ENCODE data around the gene LILRB2.
"Not testable (repeated sequence)": the region's sequence is repeated elsewhere in the genome, so short reads cannot be mapped to it uniquely, and the experiment has no call there.

LILRB2 gene

DNA sequence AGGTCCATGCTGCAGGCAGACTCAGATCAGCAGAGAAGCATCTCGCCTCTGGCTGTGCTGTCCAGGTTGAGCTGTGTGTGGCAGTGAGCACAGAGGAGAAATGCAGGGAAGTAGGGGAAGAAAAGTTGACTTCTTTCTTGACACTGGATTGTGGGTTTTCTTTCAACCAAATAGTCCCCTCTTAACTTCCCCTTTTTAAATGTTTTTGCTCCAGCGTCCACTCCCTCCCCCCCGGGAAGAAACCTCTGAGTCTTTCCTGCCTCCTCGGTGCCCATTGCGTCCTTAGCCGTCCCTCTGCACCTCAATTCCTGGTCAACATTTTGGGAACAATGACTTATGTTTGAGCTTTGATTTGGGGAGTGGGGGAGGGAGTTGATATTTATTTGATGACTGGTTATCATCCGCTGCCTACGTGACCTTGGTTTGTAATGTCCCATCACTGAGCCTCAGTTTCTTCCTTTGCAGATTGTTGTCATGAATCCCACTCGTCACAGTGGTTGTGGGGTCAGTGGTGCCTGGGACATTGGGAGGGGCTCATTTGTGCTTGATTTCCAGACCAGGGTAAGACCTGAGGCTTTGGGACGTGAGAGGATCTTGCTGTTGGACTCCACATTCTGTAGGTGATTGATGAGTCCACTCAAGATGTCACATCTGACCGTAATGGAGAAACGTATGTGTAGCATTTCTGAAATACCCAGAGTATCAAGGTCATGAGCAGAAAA is at the start of gene LILRB2:
LILRB2 (minus strand) TSS at position 104 of the 722 bp plus-strand sequence. CDS start 614 bp downstream, outside the sequence.
- DNase-seq = no peak

GRCh38 chr19:54329476-54330165 is 48.7 kb upstream of the LILRB2 start:
- DNase-seq = no peak

GRCh38 chr19:54328781-54329180 is 47.9 kb upstream of the LILRB2 start:
- DNase-seq = not testable (repeated sequence)

DNA sequence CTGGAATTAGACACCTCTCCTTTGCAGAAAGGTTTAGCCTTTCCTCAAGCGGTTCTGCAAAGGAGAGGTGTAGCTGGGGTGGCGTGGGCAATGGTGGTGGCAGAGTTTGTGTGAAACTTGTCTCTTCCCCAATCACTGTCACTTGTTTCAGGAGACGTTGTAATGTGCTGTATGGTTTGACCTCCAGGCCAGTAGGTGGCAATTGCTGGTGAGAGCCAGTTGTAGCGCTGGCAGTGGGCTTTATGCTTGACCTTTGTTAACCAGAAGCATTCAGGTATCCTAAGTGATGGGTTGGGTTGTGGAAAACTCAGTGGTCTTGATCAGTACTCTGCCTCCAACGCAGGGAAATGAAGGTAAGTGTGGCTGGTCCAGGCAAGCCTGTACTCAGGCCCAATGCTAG is 44.7 kb upstream of the LILRB2 start:
- no peak for DNase-seq

- peak; percentile 38 to 49 for DNase-seq
These were observed 44.3 kb upstream of the LILRB2 start for GRCh38 chr19:54325194-54325621.

- DNase-seq = no peak
These were observed 43.2 kb upstream of the LILRB2 start for GRCh38 chr19:54324071-54324470.

GRCh38 chr19:54322934-54323333 is 42.0 kb upstream of the LILRB2 start:
- not testable (repeated sequence) for DNase-seq

GRCh38 chr19:54322295-54322694 is 41.4 kb upstream of the LILRB2 start:
- DNase-seq = not testable (repeated sequence)

DNA sequence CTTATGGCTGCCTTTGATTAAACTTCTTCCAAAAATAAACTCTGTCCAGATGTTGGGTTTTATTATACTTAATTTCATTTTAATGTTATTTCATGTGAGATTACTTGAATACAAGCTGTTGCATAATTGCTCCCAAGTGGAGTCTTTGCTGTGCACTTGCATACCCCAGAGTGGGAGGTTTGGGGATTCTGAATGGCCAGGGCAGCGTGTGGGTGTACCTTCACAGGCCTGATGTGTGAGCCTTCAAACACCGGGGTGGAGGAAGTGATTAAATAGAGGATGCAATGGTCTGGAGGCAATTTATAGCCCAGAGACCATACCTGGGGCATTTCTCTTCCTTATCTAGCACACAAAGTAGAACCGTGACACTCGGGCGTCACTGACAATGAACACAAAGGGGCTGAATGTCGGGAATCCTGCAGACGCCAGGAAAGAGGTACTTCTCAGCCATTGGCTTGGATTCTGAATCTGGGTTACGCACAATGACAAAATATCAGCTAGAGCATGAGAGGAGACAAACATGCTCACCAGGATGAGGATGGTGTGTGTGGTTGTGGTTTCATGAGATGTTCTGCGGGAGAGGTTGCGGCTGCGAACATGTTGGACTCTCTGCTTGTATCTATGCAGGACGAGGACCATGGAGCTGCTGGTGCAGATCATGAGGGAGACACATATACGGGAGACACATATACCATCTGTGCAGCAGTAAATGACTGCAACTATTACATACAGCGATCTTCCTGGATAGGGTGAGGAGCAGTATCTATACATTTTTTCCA is 39.2 kb upstream of the LILRB2 start:
- no peak for DNase-seq

GRCh38 chr19:54319049-54319448 is 38.1 kb upstream of the LILRB2 start:
- DNase-seq = no peak

- no peak for DNase-seq
These were observed 37.0 kb upstream of the LILRB2 start for GRCh38 chr19:54317965-54318240.

GRCh38 chr19:54317108-54317964 is 36.4 kb upstream of the LILRB2 start:
- no peak for DNase-seq

GRCh38 chr19:54316746-54317107 is 35.8 kb upstream of the LILRB2 start:
- DNase-seq = no peak

- no peak for DNase-seq
These were observed 35.0 kb upstream of the LILRB2 start for GRCh38 chr19:54315956-54316355.

DNA sequence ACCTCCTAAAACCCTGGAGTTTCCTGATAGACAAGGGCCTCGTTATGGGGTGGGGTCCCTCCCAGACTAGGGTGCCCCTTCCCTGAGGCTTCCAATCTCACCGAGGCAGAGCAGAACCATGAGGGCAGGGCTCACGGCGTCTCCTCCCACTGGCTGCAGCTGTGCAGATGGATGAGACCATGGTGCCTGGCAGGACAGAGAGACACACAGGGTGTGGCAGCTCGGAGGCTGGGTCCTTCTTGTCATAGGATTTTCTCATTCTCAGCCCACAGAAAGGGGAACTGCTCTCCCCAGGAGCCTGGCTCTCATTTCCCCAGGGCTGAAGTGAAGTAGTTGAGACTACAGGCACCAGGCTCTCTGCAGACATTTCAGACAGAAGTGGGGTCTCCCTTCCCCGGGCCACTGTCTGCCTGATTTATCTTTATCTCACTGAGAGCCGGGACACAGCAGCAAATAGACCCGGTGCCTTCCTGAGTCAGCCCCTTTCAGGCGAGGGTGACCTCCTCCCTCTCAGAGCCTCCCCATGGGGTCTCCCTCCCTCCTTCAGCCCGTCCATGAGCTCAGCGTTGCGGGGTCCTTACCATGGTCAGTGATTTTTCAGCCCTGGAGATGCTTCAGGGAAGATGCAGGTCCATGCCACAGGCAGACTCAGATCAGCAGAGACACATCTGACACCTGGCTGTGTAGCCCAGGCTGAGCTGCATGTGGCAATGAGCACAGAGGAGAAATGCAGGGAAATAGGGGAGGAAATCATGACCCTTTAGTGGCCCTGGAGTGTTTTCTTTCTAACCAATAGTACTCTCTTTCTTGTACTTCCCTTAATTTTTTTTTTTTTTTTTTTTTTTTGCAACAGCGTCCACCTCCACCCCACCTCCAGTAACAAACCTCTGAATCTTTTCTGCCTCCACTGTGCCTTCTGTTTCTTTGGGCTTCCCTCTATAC is 31.8 kb upstream of the LILRB2 start, which contains the start of gene LILRA5:
LILRA5 (minus strand) TSS at position 731 of the 942 bp plus-strand sequence; CDS start at position 584, 147 bp downstream.
- no peak for DNase-seq

DNA sequence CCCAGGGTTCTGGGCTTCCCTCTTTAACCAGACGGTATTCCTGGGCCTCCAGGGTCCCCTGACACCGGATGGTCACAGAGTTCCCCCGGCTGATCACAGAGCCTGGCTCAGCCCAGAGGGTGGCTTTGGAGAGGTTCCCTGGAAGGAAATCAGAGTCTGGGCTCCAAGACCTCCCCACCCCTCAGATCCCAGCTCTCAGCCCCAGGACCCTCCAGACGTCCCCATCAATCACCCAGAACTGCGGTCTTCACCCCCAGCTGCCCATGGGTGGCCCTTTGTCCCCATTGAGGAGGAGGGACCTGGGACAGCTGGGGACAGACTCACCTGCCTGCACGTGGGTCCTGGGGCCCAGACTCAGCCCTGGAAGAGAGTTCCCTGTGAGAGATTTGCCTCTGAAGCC is 31.1 kb upstream of the LILRB2 start:
- DNase-seq = no peak

GRCh38 chr19:54311486-54311885 is 30.6 kb upstream of the LILRB2 start:
- no peak for DNase-seq

GRCh38 chr19:54310543-54310942 is 29.6 kb upstream of the LILRB2 start:
- DNase-seq = no peak

DNA sequence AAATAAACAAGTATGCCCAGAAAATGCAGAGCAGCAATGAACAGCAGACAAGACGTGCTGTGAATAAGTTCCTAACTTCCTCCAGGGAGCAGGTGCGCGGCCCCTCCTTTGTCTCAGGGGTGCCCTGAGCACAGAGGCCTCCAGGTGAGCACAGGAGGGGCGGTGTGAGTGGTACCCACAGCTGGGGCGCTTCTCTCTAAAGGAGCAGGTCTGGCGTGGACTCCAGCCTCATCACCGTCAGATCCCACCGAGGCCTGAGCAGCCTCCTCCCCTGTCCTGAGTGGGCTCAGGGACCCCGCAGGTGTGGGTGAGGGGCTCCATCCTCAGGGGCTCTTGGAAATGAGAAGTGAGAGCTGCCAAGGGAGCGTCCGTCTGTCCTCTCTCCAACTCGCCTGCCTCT is 28.9 kb upstream of the LILRB2 start:
- no peak for DNase-seq

DNA sequence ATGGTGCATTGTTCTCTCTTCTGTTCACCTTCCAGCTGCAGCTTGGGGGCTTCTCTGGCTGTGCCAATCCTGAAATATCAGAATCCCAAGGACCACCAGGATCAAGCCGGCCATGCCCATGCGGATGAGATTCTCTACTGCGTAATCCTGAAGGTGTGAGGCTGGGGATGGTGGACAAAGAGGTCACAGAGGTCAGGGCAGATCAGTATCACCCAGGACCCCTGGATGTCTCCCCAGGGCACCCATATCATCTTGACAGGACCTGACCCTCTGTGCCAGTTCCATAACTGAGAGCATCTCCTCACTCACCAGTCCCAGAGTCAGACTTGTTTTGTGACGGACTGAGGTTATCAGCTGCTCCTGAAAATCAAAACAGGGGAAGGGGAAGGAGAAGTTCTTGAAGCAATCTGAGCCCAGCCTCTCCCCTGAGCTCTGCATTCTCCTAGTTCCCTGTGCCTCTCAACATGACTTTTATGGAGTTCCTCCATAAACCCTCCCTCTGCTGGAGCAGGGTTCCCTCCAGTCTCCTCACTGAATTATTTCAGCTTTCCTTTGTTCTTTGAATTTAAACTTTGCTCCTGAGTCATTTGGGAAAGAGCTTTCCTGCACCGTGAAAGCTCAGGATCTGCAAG is 26.6 kb upstream of the LILRB2 start:
- DNase-seq = no peak

DNA sequence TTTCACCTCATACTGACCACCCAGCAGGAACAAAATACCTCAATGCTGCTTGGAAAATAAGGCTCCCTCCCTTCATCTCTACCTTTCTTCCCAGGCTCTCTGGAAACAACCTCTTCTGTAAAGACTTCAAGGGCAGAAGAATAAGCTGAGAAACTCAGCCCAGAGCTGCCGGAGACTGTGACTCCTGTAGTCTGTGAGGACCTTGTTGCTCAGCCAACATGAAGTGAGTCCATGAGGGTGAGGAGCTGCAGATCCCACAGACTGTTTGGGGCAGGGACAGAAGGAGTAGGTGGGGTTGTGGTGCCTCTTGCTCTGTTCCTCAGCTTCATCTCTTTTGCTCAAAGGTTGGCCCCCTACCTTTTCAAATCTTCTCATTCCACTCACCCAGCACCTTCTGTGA is 24.2 kb upstream of the LILRB2 start:
- no peak for DNase-seq
